Right atrium auricular region (tissue), 2 donors: ENCODE measurements around the gene MRGPRX1. TPM values are rescaled to one million over a fixed set of nuclear protein-coding genes. Genes with fewer than 3 reads are reported as not detected.

Experiments used
- total RNA-seq, 2 donors: library from RNA; depleted of rRNA; stranded (reverse); fragments of >200 nt; gene quantifications; one replicate each; pipeline ENCODE4 v1.1.0, GENCODE V29; 2016

The MRGPRX1 gene
- total RNA-seq, 2 donors from 2014 or later, result not detected

Other genes starting within 250 kb of the MRGPRX1 start
- gene TMEM86A, start 240.6 kb downstream of the MRGPRX1 start, total RNA-seq, result 1 to 10 TPM; 2.6 to 4.6 TPM
- under 1 TPM in 1 of 2 donors, not detected in 1; 0.39 TPM for gene IGSF22, start 213.2 kb downstream of the MRGPRX1 start, total RNA-seq
- gene PTPN5, start 147.6 kb downstream of the MRGPRX1 start, total RNA-seq, result 1 to 10 TPM; 1.4 to 5.3 TPM
- gene MRGPRX2, start 121.3 kb upstream of the MRGPRX1 start, total RNA-seq, result not detected
- 10 to 100 TPM; 12.7 to 16.0 TPM for gene ZDHHC13, start 177.8 kb upstream of the MRGPRX1 start, total RNA-seq